PFSK-1 (cell line): ENCODE measurements around the gene GNB1L.

Experiments used
- POLR2AphosphoS5 ChIP-seq: IDR thresholded peaks from 2 replicates; pipeline ENCODE4 v1.6.1; 2012; ENCODE audit warnings: low read depth, mild to moderate bottlenecking, control low read depth, low read length, moderate library complexity
- REST ChIP-seq, 2 experiments: IDR thresholded peaks; 2 replicates each; pipeline versions ENCODE4 v1.6.1 to v1.8.0; 2011 to 2012; ENCODE audit warnings: low read depth in 2 of 2, low read length in 2 of 2, control low read depth in 1 of 2, inconsistent platforms in 1 of 2, mild to moderate bottlenecking in 1 of 2, moderate library complexity in 1 of 2; ENCODE audit not compliant: insufficient read depth in 1 of 2
- SIN3A ChIP-seq: IDR thresholded peaks from 2 replicates; pipeline ENCODE4 v1.6.1; 2012; ENCODE audit warnings: mild to moderate bottlenecking, low read length, moderate library complexity, borderline replicate concordance; ENCODE audit not compliant: insufficient read depth
- TAF1 ChIP-seq: IDR thresholded peaks from 2 replicates; pipeline ENCODE4 v1.6.1; 2012; ENCODE audit warnings: low read length, control low read depth, borderline replicate concordance; ENCODE audit not compliant: insufficient read depth

GRCh38 chr22:19821523-19822300, 33.0 kb downstream of the GNB1L start:
- no peak for TF ChIP-seq POLR2AphosphoS5
- no peak for TF ChIP-seq REST (IDR thresholded peaks at IDR 0.05; ENCODE audit: insufficient read depth in 1 of 2, low read depth in 2 of 2, low read length in 2 of 2)
- no peak for TF ChIP-seq TAF1
- TF ChIP-seq SIN3A = no peak
